OCI-LY7 (cell line): ENCODE measurements around the gene GRPEL2.

ENCODE experiments used
- CTCF ChIP-seq: fragments of 200-600 bp; sonication (generic); conservative IDR thresholded peaks from 2 replicates; pipeline ENCODE4 v1.5.1; 2014; ENCODE audit warnings: mild to moderate bottlenecking, antibody characterized with exemption, low read length, moderate library complexity, mixed read lengths
- EZH2phosphoT487 ChIP-seq: fragments of 200-600 bp; sonication (generic); IDR thresholded peaks from 2 replicates; pipeline ENCODE4 v1.6.1; 2018; ENCODE audit warnings: low read depth, borderline replicate concordance, mild to moderate bottlenecking, mixed run types, antibody characterized with exemption, low read length, moderate library complexity, mixed read lengths

- TF ChIP-seq CTCF (peak; percentile 81), EZH2phosphoT487 (no peak)
These were observed 26.1 kb downstream of the GRPEL2 start for GRCh38 chr5:149371296-149371962.
